DOHH2 (cell line): Measurements from ENCODE around the gene CCDC88B.

Source experiments
- CTCF ChIP-seq: fragments of 200-600 bp; sonication (generic); IDR thresholded peaks from one replicate; pipeline ENCODE4 v1.5.1; 2014; ENCODE audit warnings: antibody characterized with exemption, mild to moderate bottlenecking, low read depth, low read length; ENCODE audit not compliant: poor library complexity, severe bottlenecking
- EZH2phosphoT487 ChIP-seq: fragments of 200-600 bp; sonication (generic); IDR thresholded peaks from 2 replicates; pipeline ENCODE4 v1.6.1; 2017; ENCODE audit warnings: borderline replicate concordance, mild to moderate bottlenecking, antibody characterized with exemption, low read length, moderate library complexity, mixed read lengths

DNA sequence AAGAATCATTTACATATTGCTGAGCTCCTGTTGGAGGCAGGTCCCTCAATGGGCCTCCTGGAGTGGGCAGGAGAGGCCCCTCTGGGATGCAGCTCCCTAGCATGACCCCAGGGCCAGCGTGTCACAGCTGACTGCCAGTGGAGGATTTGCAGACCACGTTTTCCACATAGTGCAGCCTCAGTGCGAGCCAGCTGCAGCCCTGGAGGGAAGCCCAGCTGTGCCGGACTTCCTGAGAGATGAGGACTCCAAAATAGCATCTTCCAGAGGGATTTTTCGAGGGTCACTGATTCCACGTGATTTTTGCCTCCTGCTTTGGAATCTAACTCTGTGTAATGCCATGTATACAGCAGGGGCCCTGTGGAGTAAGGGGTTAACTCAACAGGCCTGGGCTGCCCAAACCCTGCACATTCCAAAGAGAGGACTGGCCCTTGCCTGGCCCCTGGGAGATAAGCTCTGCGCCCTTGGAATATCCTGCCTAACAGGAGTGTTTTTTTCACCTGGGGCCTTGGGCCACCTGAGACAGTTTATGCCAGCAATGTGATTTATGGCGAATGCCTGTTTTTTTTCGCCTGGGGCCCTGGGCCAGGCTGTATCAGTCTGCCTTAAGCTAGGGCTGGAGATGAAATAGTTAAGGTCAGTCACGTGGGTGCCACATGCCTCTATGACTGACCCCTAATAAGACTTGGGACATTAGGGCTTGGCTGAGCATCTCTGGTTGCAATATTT, 66.4 kb downstream of the CCDC88B start:
- TF ChIP-seq CTCF = no peak
- TF ChIP-seq EZH2phosphoT487 = no peak
